T follicular helper cell (primary cell): ENCODE results near the gene ADARB1.

Source experiments
- DNase-seq: peaks from one replicate; pipeline ENCODE4 v3.0.0-alpha.2; 2020; ENCODE audit warnings: low read depth

ADARB1 gene

DNA sequence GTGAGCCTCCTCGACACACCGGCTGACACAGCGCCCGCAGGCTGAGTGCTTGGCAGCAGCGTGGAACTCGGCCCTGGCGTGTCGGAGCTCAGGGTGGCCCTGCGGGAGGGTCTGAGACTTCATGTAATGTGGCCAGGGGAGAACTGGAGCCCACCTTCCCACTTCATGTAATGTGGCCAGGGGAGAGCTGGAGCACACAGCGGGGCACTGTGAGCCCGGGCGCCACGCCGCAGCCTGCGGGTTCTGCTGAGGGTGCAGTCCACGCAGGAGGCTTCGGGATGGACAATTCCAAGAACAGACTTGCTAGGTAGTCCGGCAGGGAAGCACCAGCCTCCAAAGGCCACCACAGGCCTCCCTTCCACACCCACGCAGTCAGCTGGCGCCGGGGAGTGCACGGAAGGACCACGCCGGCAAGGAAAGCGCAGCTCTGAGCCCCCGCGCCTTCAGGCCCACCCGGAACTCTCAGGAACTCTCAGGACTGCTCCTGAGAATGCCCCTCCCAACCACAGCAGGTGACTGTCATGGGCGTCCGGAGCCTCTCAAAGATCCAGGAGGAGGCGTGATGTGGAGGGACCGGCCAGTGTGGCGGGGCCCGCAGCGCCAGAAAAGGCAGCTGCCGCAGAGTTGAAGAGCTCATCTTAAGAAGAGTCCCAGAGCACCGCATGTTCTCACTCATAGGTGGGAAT lies 19.3 kb upstream of the ADARB1 start:
- DNase-seq: no peak

DNA sequence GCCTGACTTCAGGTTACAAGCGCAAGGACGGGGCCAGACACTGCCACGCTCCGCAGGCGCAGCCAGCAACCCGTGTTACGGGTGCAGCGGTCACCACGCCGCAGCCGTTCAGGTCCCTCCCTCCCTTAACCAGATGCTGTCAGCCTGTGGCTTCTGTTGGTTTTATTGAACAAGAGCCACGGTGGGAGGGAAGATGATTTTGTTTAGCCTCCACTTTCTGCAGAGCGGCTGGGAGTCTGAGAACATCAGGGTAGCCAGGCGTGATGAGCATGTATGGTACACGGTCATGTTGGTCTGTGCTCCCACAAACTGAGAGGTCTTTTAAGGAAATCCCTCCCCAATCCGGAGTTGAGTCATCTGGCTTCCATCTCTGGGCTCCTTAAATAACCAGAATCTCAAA lies 18.5 kb upstream of the ADARB1 start:
- DNase-seq: no peak

DNA sequence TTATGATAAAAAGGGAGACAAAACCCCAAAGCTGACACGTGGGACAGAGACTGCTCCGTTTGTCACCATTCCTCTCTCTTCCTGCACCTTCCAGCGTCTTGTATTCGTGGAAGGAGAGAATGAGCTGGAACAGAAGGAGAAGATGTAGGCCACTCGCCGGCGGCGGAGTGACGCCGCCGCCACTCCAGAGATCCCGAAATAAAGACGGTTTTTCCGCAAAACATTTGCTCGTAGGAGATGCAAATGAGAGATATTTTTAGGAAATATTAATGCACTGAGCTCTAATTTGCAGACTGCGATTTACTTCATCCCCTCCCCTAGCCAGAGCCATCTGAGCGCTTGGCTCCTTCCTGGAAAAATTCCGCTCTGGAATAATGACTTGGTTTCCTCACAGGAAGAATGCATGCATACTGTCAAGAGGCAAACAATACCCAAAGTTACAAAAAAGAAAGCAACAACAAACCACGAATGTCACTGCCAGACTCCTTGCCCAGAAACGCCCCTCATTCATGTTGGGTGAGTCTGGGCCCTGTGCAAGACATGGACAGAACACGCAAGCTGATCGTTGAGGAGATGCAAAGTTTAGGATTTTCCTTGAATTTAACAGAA lies 18.0 kb upstream of the ADARB1 start:
- DNase-seq: no peak

DNA sequence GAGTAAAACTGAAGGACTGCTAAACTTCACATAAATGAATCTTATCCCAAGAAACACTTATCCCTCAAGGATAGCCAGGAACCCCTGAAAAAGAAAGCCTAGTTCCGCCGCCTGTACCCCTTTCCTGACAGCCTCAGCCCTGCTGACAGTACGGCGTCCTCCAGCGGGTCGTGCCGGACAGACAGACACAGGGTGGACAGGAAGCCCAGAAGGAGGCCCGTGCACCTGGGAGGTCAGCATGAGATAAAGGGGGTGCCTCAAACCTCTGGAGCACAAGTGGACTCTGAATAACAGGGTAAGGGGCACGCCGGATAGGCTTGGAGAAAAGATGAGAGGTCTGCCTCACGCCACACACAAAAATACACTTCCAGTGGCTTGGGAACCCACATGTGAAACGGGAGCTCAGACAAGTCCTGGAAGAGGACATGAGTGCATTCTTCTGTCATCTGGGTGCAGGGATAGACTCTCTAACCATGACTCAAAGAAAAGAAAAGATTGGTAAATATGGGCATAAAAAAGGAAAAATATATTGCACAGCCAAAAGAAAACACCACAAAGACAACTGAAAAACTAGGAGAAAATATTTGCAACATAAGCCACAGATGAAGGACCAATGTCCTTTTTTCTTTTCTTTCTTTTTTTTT lies 17.3 kb upstream of the ADARB1 start:
- DNase-seq: no peak

DNA sequence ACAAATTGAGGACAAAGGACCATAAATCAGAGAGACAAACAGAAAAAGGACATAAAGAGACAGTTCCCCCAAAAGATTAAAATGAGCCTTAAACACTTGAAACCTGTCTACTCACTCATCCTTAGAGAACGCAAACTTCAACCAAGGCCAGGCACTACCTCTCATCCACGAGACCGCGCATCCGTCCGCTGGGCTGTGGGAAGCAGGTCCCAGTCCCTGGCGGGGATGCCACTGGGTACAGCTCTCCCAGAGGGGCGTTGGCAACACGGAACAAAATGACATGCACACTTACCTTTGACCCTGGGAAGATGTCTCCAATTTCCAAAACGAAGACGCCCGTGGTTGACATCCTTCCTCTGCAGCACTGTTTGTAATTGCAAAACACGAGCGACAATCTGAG lies 16.5 kb upstream of the ADARB1 start:
- no peak for DNase-seq

DNA sequence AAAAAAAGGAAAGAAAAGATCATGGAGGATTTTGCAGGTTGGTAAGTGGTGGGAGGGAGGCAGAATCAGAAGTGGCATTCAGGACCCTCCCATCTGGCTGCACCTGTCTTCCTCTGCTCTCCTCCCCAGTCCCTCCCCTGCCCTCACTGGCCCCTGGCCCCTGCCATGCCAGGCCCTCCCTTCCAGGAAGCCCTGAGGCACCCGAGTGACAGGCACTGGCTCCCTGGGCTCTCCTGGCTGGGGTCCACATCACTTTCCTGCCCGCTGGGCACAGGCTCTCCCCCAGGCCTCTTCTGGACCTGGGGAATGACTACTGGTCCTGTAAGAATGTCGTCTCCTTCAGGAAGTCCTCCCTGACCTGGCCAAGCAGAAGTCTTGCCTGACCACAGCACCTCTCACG lies 15.3 kb upstream of the ADARB1 start:
- DNase-seq: no peak

DNA sequence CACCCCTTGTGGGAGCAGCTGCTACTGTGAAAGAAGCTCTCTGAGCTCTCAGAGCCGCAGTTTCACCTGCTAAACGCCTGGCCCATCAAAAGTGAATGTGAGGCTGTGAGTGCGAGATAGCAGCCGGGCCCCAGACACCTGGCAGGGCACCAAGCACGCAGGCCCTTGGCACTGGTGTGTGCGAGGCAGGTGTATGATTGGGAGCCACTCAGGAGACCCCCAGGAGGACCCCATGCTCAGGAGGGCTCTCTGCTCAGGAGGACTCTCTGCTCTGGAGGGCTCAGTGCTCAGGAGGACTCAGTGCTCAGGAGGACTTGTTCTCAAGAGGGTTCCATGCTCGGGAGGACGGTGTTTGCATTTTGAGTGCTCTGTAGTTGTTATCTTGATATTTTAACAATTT lies 14.3 kb upstream of the ADARB1 start:
- no peak for DNase-seq

DNA sequence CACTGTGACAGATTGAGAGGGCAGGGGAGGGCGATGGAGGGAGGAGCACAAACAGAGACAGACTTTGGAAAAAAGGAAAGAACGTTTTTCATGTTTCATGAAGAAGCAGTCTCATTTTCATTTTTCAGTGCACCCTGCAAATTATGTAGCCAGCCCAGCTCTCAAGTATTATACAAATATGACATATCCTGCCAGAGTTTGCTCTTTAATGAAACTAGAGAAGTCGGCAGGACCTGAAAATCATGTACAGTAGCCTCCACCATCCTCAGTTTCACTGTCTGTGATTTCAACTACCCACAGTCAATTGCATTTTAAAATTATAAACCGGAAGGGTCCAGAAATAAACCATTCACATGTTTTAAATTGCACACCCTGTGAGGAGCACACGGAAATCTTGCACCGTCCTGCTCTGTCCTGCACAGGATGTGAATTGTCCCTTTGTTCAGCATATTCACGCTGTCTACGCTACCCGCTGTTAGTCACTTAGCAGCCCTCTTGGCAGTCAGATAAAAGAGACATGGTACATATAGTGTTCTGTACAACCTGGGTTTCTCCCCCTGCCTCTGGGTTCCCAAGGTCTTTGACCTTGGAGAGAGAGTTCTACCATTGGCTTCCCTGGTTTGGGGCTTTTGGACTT lies 13.6 kb upstream of the ADARB1 start:
- no peak for DNase-seq

DNA sequence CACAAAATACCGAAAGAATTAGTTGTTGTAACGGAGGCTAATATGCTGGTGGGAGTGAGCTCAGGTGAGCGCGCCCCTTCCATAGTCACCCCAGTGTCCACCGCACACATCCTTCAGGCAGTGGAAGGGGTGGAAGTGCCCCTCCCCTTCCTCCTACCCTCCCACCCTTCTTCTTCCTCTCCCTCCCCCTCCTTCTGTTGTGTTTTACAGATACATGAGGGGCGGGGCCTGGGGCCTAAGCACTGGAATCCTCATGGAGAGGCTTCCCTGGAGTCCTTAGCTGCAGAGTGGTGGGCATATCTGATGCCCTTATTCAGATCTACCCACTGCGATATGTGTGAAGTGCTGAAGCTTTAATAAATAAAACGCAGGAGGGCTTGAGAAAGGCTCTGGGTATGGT lies 10.3 kb upstream of the ADARB1 start:
- no peak for DNase-seq

DNA sequence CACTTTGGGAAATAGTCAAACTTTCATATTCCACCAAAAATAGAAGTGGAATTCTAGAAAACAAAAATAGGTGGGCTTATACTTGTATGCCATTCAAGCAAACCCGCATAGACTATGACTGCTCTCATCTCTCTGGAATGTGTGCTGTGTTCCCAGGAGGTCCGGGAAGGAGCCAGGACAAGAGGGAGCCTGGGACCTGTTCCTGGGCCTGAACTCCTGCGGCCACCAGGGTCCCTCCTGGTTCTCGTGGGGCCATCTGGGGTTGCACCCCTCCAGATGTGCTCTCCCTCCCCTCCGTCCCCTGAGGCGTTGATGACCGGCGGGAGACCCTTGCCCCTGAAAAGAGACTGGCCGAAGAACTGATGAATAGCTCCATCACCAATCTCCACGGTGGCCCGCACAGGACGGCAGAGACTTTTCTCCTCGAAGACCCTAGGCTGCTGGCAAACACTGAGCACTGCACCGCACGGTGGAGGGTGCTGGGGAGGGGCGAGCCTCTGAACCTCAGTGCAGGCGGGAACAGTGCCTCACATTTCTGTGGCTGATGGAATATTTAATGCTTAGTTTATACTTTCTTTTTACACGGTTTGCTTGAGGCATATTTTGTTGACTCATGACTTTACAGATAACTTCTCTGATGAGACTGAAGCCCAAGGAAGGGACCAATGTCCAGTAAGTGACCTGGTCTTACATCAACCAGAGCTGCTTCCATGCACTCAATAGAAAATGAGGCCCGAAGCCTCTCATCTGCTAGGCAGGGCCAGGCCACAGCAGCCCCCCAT lies 9.6 kb upstream of the ADARB1 start:
- no peak for DNase-seq

DNA sequence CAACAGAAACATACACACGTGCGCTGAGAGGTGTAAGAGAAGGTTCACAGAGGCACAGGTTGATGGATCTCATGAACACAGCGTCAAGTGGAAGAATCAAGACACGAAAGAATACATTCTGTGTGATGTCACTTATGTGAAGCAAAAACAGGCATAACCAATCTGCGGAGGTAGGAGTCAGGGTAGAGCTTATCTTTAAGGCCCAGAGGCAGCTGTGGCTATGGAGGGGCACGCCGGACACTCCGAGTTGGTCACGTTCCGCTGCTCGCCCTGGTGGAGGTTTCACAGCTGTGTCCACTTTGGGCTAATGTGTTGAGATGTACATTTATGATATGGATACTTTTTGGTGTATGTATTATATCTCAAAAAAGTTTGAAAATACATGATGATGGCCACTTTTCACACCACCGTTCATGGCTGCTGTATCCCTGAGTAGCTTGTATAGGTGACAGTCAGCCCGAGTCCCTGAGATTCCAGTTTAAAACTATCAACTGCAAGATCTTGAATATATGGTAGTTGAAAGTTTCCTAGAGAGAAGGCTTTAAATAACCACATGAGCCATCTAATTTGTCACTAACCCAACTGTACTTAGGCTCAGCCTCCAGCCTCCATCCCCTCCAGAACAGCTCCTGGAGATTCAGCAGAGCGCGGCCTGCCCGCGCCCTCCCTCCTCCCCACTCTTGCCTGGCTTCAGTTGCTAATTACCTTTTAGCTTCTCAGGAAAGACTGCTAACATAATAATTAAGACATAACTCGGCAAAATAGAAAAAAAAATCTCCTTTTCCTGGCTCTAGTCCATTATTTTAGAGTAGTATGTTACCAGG lies 6.7 kb upstream of the ADARB1 start:
- DNase-seq: no peak

DNA sequence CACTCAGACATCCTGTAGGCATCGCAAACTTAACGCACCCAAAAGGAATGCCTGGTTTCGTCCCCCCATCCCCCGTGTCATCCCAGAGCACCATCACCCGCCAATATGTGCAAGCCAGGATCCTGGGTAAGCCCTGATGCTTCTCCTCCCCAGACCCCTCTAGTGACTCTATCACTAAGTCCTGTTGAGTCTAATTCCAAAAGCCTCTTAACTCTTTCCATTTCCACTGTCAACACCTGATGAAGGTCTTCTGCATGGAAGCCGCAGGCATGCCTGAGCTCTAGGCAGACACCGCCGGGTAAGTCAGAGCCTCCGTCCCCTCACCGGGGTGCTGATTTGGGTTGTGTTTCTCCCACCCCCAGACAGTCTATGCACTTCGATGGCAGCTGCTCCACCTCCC lies 5.3 kb upstream of the ADARB1 start:
- DNase-seq: no peak

DNA sequence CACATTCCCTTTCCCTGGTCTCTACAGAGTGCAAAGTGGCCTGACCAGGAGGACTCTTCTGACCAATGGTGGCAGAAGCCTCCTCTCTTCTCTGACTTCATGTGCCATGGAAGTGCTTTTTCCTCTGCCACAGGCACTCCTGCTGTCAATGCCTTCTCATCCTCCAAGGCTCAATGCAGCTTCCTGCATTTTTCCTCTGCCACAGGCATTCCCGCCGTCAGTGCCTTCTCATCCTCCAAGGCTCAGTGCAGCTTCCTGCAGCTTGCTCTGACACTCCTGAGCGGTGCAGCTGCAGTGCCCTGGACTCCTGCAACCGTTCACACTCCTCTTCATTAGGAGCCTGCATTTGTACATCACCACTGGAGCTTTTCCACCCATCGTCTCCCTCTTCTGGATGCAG lies 4.7 kb upstream of the ADARB1 start:
- no peak for DNase-seq

DNA sequence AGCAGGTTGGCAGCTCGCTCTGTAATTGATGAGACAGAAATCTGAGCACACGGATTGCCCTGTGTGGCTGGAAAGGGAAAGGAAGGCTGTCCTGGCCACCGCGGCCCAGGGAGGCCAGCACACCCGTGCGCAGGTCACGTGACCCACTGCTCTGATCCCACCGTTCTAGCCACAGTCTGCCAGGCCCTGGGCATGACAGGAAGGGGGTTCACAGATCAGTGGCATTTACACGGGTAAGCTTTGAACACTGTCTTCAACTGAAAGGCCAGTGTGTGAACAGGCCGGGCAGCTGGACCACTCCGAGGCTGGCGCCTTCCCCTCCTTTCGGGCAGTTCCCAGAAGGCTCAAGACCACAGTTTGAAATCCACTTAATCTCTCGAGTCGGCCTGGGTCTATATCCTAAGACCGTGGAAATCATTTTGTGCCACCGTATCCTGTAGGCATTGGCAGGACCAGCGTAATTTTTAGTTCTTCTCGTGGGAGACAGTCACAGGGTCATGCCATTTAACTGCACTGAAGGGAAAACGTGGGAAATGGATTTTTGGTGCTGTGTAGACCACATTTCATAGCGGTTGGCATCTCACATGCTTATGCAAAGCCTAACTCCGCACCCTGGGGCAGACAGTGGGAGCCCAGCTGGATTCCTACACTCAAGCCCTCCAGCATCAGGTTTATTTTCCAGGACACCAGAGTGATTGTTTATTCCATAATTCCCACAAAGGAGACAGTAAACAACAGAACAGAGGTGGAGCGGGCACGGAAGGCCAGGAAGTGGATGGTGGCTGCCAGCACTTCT lies 3.1 kb upstream of the ADARB1 start:
- DNase-seq: no peak

DNA sequence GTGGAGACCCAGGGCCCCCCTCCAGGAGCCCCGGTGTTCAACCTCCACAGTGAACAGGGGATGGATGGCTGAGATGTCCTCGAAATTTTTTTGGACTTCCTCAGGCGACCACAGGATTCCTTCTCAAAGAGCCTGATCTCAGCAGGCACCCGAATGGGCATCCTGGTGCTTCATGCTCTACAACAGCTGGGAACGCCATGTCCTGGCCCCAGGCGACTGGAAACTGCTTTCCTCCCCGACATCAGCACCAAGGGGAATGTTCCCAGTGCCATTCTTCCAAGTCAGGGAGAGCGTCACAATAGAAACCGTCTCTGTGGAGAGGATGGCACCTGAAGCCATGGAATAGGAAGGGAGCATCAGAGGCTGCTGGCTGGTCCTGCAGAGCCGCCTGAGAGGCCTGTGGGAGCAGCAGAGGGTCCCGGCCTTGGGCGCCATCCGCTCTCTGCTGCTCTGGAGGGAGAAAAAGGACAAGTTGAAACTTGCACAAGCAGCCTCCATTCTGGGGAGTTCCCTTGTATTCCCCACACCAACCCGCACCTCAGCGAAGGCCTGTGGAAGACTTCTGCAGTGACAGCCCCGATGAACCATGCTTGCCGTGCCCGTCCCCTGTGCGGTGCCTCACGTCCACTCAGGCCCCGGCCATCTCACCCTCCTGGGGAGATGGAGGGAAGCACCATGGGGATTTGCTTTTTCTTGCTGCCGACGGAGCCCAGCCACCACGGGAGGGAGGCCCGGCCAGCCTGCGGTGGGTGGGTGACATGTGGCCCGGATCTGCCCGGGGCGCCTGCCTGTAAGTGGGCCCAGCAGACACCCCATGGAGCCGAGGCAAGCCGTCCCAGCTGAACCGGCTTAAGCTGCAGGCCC lies 2.3 kb upstream of the ADARB1 start:
- no peak for DNase-seq

DNA sequence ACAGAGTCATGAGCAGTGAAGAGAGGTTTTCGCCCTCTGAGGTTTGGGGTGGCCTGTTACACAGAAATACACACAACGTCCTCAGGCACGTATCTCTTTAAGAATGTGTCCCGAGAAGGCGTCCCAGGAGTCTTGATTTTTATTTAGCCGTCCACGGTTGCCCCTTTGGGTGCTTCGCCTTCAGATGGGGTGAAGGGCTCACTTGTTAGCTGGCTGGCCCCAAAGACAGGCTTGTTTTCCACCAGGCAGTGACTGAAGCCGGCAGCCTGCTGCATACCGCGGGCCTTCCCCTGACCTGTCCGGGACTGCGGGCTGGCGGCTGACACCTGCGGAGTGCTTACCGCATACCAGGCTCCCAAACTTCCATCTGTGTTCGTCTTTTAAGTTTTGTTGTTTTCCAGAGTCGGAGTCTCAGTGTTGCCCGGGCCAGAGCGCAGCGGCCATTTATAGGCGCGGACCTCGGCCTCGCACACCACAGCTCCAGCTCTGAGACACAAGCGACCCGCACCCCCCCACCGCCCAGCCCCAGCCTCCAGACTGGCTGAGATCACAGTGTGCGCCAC lies 1.6 kb upstream of the ADARB1 start:
- DNase-seq: no peak

DNA sequence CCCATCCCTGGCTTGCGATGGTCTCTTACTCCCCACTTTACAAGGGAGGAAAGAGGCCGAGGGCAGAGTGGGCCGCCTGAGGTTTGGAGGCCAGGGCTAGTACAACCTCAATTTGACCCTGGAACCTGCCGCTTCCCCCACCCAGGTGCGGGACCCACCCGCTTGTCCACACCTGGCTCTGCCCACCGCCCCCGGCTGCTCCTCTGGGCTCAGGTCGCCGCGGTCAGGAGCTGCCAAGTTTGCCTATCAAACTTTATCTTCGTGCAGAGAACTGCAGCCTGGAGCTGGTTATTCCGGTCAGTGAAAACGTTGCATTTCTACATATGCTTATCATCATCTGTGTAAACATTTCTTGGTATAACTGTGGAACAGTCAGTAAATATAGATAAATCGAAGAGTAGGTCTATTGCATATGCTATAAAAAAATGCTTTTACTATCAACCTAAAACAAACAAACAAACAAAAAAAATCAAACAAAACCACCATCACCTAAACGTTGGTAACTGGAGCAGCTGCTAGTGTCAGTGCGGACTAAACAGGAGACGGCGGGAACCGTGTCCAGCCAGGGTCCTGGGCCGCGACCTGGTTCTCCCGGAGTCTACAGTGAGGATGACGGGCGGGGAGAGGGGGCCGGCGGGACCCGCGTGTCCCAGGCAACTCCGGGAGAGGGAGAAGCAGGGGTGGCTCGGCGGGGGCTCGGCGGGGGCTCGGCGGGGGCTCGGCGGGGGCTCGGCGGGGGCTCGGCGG lies 906 bp upstream of the ADARB1 start:
- DNase-seq: no peak

DNA sequence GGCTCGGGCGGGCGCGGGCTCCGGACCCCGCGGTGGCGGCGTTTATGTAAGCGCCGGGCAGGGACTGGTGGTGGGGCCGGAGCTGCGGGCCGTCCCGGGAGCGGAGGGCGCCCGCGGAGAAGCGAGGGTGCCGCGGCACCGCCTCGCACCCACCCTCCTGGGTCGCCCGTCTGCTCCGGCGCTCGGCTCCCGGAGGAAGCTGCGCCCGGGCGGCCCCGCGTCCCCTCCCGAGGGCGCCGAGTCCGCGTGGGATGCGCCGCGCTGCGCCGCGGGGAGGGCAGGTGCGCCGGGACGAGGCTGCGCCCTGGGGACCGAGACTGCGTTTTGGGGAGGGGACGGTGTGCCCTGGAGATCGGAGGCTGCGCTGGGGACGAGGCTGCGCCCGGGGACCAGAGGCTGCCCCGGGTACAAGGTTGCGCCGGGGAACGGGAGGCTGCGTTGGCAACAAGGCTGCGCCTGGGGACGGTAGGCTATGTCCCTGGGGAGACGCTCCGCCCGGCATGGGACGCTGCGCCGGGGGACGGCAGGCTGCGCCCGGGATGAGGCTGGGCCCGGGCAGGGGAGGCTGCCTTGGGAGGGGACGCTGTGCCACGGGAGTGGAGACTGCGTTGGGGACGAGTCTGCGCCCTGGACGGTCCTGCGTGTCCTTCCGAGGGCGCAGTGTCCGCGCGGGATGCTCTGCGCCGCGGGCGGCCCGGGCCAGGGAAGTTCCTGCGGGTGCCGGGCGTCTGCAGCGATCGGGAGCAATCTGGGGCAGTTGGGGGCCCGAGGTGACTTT lies 627 bp downstream of the ADARB1 start:
- DNase-seq: no peak
